Fibroblast of lung (primary cell): Measurements from ENCODE around the gene WSCD2. TPM values are rescaled to one million over a fixed set of nuclear protein-coding genes. Genes with fewer than 3 reads are reported as not detected.

Experiments
- DNase-seq, 2 donors: peaks; one replicate each; pipeline versions ENCODE4 v3.0.0 to v3.0.0-alpha.2; 2010; ENCODE audit warnings: low read depth in 2 of 2
- H2AFZ ChIP-seq: 2 replicates; pipeline ENCODE4 v1.5.1; 2012; ENCODE audit warnings: low read length, control low read depth, inconsistent platforms
- H3K27ac ChIP-seq: 2 replicates; pipeline ENCODE4 v1.5.1; 2011; ENCODE audit warnings: low read length, control low read depth; ENCODE audit not compliant: insufficient read depth
- H3K27me3 ChIP-seq: 2 replicates; pipeline ENCODE4 v1.5.1; 2011; ENCODE audit warnings: mild to moderate bottlenecking, low read length; ENCODE audit not compliant: control insufficient read depth, insufficient read depth
- H3K36me3 ChIP-seq: 2 replicates; pipeline ENCODE4 v1.5.1; 2011; ENCODE audit warnings: low read length; ENCODE audit not compliant: control insufficient read depth, insufficient read depth
- H3K4me1 ChIP-seq: 2 replicates; pipeline ENCODE4 v1.5.1; 2011; ENCODE audit warnings: low read length; ENCODE audit not compliant: control insufficient read depth, insufficient read depth; ENCODE audit errors: extremely low read depth
- H3K4me2 ChIP-seq: 2 replicates; pipeline ENCODE4 v1.5.1; 2011; ENCODE audit warnings: low read length, control low read depth; ENCODE audit not compliant: insufficient read depth; ENCODE audit errors: extremely low read depth
- H3K4me3 ChIP-seq, 4 experiments: fragments of 200-600 bp in 1 of 4; sonication (generic) in 1 of 4; replicated peaks in 1 of 4; 2 replicates each; pipeline ENCODE4 v1.5.1; 2011 to 2016; ENCODE audit warnings: low read length in 4 of 4, low read depth in 3 of 4, mild to moderate bottlenecking in 3 of 4, control low read depth in 2 of 4, inconsistent platforms in 1 of 4, mixed read lengths in 1 of 4; ENCODE audit not compliant: insufficient read depth in 1 of 4; ENCODE audit errors: control extremely low read depth in 1 of 4
- H3K79me2 ChIP-seq: 2 replicates; pipeline ENCODE4 v1.5.1; 2012; ENCODE audit warnings: mild to moderate bottlenecking, low read length, inconsistent platforms; ENCODE audit not compliant: control insufficient read depth, insufficient read depth
- H3K9ac ChIP-seq: 2 replicates; pipeline ENCODE4 v1.5.1; 2011; ENCODE audit warnings: mild to moderate bottlenecking, low read length, control low read depth; ENCODE audit not compliant: insufficient read depth
- H3K9me3 ChIP-seq: 2 replicates; pipeline ENCODE4 v1.5.1; 2012; ENCODE audit warnings: low read depth, low read length; ENCODE audit not compliant: control insufficient read depth, insufficient read depth
- H4K20me1 ChIP-seq: 2 replicates; pipeline ENCODE4 v1.5.1; 2011; ENCODE audit warnings: low read length; ENCODE audit not compliant: control insufficient read depth, insufficient read depth; ENCODE audit errors: extremely low read depth
- CTCF ChIP-seq, 2 donors: IDR thresholded peaks in 1 of 2; conservative IDR thresholded peaks in 1 of 2; 1 replicate in 1 of 2; 2 replicates in 1 of 2; pipeline ENCODE4 v1.5.1; 2011 to 2012; ENCODE audit warnings: low read length in 2 of 2, control low read depth in 1 of 2, inconsistent platforms in 1 of 2, low read depth in 1 of 2, mild to moderate bottlenecking in 1 of 2
- EZH2 ChIP-seq: IDR thresholded peaks from 2 replicates; pipeline ENCODE4 v1.5.1; 2012; ENCODE audit warnings: low read length, control low read depth, mild to moderate bottlenecking; ENCODE audit errors: missing control alignments
- polyA plus RNA-seq, 2 donors: library from polyadenylated mRNA; depleted of rRNA in 1 of 2; stranded (reverse) in 1 of 2; unstranded in 1 of 2; fragments of >200 nt; gene quantifications; 2 replicates each; pipeline ENCODE4 v1.2.1, GENCODE V29; 2011 to 2012; ENCODE audit warnings: missing spikeins in 1 of 2
- total RNA-seq: library from RNA; depleted of rRNA; stranded (reverse); fragments of >200 nt; gene quantifications from 2 replicates; pipeline ENCODE4 v1.2.1, GENCODE V29; 2014

WSCD2 gene
- total and polyA plus RNA-seq, 2 donors (not counting 1 experiment from before 2014, with no cell fraction given), result not detected

- TF ChIP-seq CTCF (conservative IDR thresholded peaks at IDR 0.05 in 1 of 2, IDR thresholded peaks at IDR 0.05 in 1 of 2; ENCODE audit: low read depth in 1 of 2, low read length in 2 of 2), result no peak
- TF ChIP-seq EZH2, result no peak
Observed at GRCh38 chr12:108235197-108235984, 106.3 kb downstream of the WSCD2 start.

GRCh38 chr12:108235985-108236263 is 106.8 kb downstream of the WSCD2 start:
- Histone ChIP-seq H3K9me3 (no peaks in the 10 kb centered on the region), H3K4me3 (no peak overlapping the region), H3K36me3 (no peaks in the 10 kb centered on the region), H3K27me3 (no peaks in the 10 kb centered on the region), H3K4me1 (no peaks in the 10 kb centered on the region), H3K79me2 (no peaks in the 10 kb centered on the region), H3K9ac (no peak overlapping the region), H2AFZ (no peak overlapping the region), H3K27ac (no peak overlapping the region), H4K20me1 (no peaks in the 10 kb centered on the region), H3K4me2 (no peak overlapping the region)
- no peak for DNase-seq
- TF ChIP-seq EZH2 (no peak), CTCF (conservative IDR thresholded peaks at IDR 0.05 in 1 of 2, IDR thresholded peaks at IDR 0.05 in 1 of 2; ENCODE audit: low read depth in 1 of 2, low read length in 2 of 2) (no peak)

More at GRCh38 chr12:108235197-108235984, 106.3 kb downstream of the WSCD2 start:
- no peak for DNase-seq
- Histone ChIP-seq H3K9me3 (no peaks in the 10 kb centered on the region), H3K4me2 (no peak overlapping the region), H3K36me3 (no peaks in the 10 kb centered on the region), H3K27ac (no peak overlapping the region), H3K27me3 (no peaks in the 10 kb centered on the region), H3K4me1 (no peaks in the 10 kb centered on the region), H3K4me3 (no peak overlapping the region), H3K79me2 (no peaks in the 10 kb centered on the region), H4K20me1 (no peaks in the 10 kb centered on the region), H2AFZ (no peak overlapping the region), H3K9ac (no peak overlapping the region)

DNA sequence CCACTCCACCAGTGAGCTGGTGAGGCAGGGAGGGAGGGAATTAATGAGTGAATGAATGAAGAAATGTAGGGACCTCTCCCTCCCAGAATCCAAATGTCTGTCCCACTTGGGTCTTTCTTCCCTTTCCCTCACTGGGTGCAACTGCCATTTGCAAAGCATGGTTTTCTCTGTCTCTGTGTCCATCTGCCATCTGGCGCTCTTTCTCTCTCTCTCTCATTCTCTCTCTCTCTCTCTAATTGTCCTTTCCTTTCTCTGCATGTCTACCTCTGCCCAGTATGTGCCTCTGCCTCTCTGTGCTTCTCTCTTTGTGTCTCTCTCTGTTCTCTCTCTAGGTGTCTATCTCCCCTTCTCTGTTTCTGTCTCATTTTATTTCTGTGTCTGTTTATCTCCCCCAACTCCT is 107.3 kb downstream of the WSCD2 start:
- Histone ChIP-seq H3K36me3 (no peaks in the 10 kb centered on the region), H3K79me2 (no peaks in the 10 kb centered on the region), H3K4me3 (no peak overlapping the region), H4K20me1 (no peaks in the 10 kb centered on the region), H2AFZ (no peak overlapping the region), H3K4me1 (no peaks in the 10 kb centered on the region), H3K27me3 (no peaks in the 10 kb centered on the region), H3K4me2 (no peak overlapping the region), H3K27ac (no peak overlapping the region), H3K9ac (no peak overlapping the region), H3K9me3 (no peaks in the 10 kb centered on the region)
- no peak for DNase-seq
- no peak for TF ChIP-seq EZH2
- no peak for TF ChIP-seq CTCF (conservative IDR thresholded peaks at IDR 0.05 in 1 of 2, IDR thresholded peaks at IDR 0.05 in 1 of 2; ENCODE audit: low read depth in 1 of 2, low read length in 2 of 2)
